ENCODE results near the gene MIA2. TPM values are rescaled to one million over a fixed set of nuclear protein-coding genes. Genes with fewer than 3 reads are reported as not detected.

MIA2 gene
- total and polyA plus RNA-seq, 2 donors (not counting 1 experiment from before 2014, with no cell fraction given) = 11.5 to 27.1 TPM

DNA sequence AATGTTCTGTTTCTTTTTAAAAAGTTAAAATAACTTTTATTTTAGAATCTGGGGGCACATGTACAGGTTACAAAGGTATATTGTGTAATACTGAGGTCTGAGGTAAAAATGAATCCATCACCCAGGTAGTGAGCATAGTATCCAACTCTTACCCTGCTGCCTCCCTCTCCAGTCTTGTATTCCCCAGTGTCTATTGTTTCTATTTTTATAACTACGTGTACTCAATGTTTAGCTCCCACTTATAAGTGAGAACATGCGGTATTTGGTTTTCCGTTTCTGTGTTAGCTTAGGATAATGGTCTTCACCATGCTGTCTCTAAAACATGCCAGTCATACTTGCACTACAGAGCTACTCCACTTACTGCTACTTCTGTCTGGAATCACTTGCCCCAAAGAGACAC, 190.1 kb downstream of the MIA2 start:
- peaks cover 81% of the 10 kb centered on the region for H4K20me1 ChIP-seq (ENCODE audit: control insufficient read depth, insufficient read depth, low read length, poor library complexity, severe bottlenecking)
- intact Hi-C loops (cut with micrococcal nuclease) = no loop called here
- Mint-ChIP-seq H3K4me1 (peaks cover 47% of the 10 kb centered on the region), H3K4me3 (no peak overlapping the region), H3K9me3 (ENCODE audit: insufficient read depth) (no peaks in the 10 kb centered on the region), H3K27ac (peak overlapping the region; percentile 1), H3K27me3 (no peaks in the 10 kb centered on the region)
- WGBS (ENCODE audit: insufficient coverage) = 100% methylated on average over 1 of the region's 3 CpGs
- peaks cover 98% of the 10 kb centered on the region for H3K79me2 ChIP-seq (ENCODE audit: control insufficient read depth, insufficient read depth, low read length)
- DNase-seq = no peak
- TF ChIP-seq, protein P1, sequence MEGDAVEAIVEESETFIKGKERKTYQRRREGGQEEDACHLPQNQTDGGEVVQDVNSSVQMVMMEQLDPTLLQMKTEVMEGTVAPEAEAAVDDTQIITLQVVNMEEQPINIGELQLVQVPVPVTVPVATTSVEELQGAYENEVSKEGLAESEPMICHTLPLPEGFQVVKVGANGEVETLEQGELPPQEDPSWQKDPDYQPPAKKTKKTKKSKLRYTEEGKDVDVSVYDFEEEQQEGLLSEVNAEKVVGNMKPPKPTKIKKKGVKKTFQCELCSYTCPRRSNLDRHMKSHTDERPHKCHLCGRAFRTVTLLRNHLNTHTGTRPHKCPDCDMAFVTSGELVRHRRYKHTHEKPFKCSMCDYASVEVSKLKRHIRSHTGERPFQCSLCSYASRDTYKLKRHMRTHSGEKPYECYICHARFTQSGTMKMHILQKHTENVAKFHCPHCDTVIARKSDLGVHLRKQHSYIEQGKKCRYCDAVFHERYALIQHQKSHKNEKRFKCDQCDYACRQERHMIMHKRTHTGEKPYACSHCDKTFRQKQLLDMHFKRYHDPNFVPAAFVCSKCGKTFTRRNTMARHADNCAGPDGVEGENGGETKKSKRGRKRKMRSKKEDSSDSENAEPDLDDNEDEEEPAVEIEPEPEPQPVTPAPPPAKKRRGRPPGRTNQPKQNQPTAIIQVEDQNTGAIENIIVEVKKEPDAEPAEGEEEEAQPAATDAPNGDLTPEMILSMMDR (IDR thresholded peaks at IDR 0.05) = no peak
- TF ChIP-seq EZH2 (IDR thresholded peaks at IDR 0.05; ENCODE audit: borderline replicate concordance, insufficient read depth, low read depth, low read length, poor library complexity, severe bottlenecking) = no peak
- H3K36me3 ChIP-seq (replicated peaks in 1 of 2; ENCODE audit: control extremely low read depth in 1 of 2, control insufficient read depth in 1 of 2, extremely low read depth in 1 of 2, insufficient read depth in 2 of 2, low read length in 1 of 2) = peaks cover 0 to 3% of the 10 kb centered on the region in 2 experiments
- H3K4me3 ChIP-seq (ENCODE audit: control extremely low read depth in 1 of 5, extremely low read depth in 1 of 5, insufficient read depth in 1 of 5, low read depth in 2 of 5, low read length in 4 of 5) = no peak overlapping the region
- no peak overlapping the region for H3K27ac ChIP-seq (ENCODE audit: low read length in 2 of 2)
- no peak overlapping the region for H2AFZ ChIP-seq (ENCODE audit: insufficient read depth, low read depth, low read length, poor library complexity, severe bottlenecking)
- H3K4me2 ChIP-seq (replicated peaks; ENCODE audit: low read depth, low read length, poor library complexity, severe bottlenecking) = no peak overlapping the region
- CTCF ChIA-PET = no interaction called here
- no peaks in the 10 kb centered on the region for H3K27me3 ChIP-seq (replicated peaks in 1 of 4; ENCODE audit: control extremely low read depth in 1 of 4, control insufficient read depth in 3 of 4, insufficient read depth in 4 of 4, low read length in 3 of 4)
- POLR2A ChIA-PET = no interaction called here
- H3K9ac ChIP-seq (ENCODE audit: low read length) = no peak overlapping the region
- H3K4me1 ChIP-seq (ENCODE audit: control insufficient read depth in 2 of 2, insufficient read depth in 2 of 2, low read length in 2 of 2) = peaks cover 8% of the 10 kb centered on the region in 2 donors
- H3K9me3 ChIP-seq (ENCODE audit: control extremely low read depth in 1 of 3, control insufficient read depth in 2 of 3, insufficient read depth in 1 of 3, low read length in 2 of 3) = peaks cover 0 to 5% (median 2%) of the 10 kb centered on the region in 3 donors
- ATAC-seq (ENCODE audit: low read depth) = no peak

DNA sequence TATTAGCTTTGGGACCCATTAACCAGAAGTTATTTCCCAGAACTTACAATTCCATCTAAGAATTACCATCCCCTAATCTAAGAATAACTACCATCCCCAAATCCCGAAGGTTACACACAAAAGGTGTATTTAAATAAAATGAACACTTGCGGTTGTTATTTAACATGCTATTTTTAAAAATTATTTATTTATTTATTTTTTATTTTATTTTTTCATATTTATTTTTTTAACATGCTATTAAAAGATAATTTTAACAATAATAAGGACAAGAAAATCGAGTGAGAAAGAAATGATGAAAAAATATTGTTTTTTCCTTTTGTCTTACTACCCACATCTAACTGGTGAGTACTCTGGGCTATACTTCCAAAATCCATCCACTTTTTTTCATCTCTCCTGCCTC, 192.2 kb downstream of the MIA2 start:
- H3K4me3 ChIP-seq (ENCODE audit: control extremely low read depth in 1 of 5, extremely low read depth in 1 of 5, insufficient read depth in 1 of 5, low read depth in 2 of 5, low read length in 4 of 5) = no peak overlapping the region
- TF ChIP-seq EZH2 (IDR thresholded peaks at IDR 0.05; ENCODE audit: borderline replicate concordance, insufficient read depth, low read depth, low read length, poor library complexity, severe bottlenecking) = no peak
- TF ChIP-seq, protein P1 (IDR thresholded peaks at IDR 0.05) = no peak
- no CpG with 5 or more reads among the region's 3 CpGs for WGBS (ENCODE audit: insufficient coverage)

More for the DNA sequence above, 192.2 kb downstream of the MIA2 start:
- Histone ChIP-seq H2AFZ (ENCODE audit: insufficient read depth, low read depth, low read length, poor library complexity, severe bottlenecking) (no peak overlapping the region), H3K27ac (ENCODE audit: low read length in 2 of 2) (no peak overlapping the region), H3K9me3 (ENCODE audit: control extremely low read depth in 1 of 3, control insufficient read depth in 2 of 3, insufficient read depth in 1 of 3, low read length in 2 of 3) (no peaks in the 10 kb centered on the region), H3K36me3 (replicated peaks in 1 of 2; ENCODE audit: control extremely low read depth in 1 of 2, control insufficient read depth in 1 of 2, extremely low read depth in 1 of 2, insufficient read depth in 2 of 2, low read length in 1 of 2) (peaks cover 0 to 1% of the 10 kb centered on the region in 2 experiments), H3K4me2 (replicated peaks; ENCODE audit: low read depth, low read length, poor library complexity, severe bottlenecking) (no peak overlapping the region), H3K79me2 (ENCODE audit: control insufficient read depth, insufficient read depth, low read length) (peaks cover 98% of the 10 kb centered on the region), H3K4me1 (ENCODE audit: control insufficient read depth in 2 of 2, insufficient read depth in 2 of 2, low read length in 2 of 2) (peaks cover 24 to 28% of the 10 kb centered on the region in 2 donors), H3K27me3 (replicated peaks in 1 of 4; ENCODE audit: control extremely low read depth in 1 of 4, control insufficient read depth in 3 of 4, insufficient read depth in 4 of 4, low read length in 3 of 4) (no peaks in the 10 kb centered on the region), H4K20me1 (ENCODE audit: control insufficient read depth, insufficient read depth, low read length, poor library complexity, severe bottlenecking) (peaks cover 83% of the 10 kb centered on the region), H3K9ac (ENCODE audit: low read length) (no peak overlapping the region)
- intact Hi-C loops (cut with micrococcal nuclease) = loop anchor here (1.0 kb wide), 1 partner anchor 319 kb away; no protein-coding TSS in a partner anchor
- no peaks in the 10 kb centered on the region for H3K9me3 Mint-ChIP-seq (ENCODE audit: insufficient read depth)
- ChIA-PET POLR2A (no interaction called here), CTCF (interaction anchor here (1.0 to 2.3 kb wide), 2 partner anchors 194 to 312 kb away, joined by 3 to 10 read pairs; partner anchors contain the start of gene GEMIN2)
- H3K4me1 Mint-ChIP-seq = peaks cover 63% of the 10 kb centered on the region
- DNase-seq (no peak), ATAC-seq (ENCODE audit: low read depth) (no peak)
- H3K27ac Mint-ChIP-seq = no peak overlapping the region
- H3K4me3 Mint-ChIP-seq = no peak overlapping the region
- H3K27me3 Mint-ChIP-seq = no peaks in the 10 kb centered on the region
